ENCODE measurements around the gene KCNK15.

GRCh38 chr20:44795836-44796235 lies 50.2 kb downstream of the KCNK15 start:
- TF ChIP-seq CTCF (IDR thresholded peaks at IDR 0.05) (no peak), POLR2A (IDR thresholded peaks at IDR 0.05) (no peak)
